Nephron (organoid): ENCODE results near the gene ARHGAP30.

Experiments used
- H3K27ac Mint-ChIP-seq, 3 experiments: 2 replicates each; pipeline ENCODE4 v1.8.0; 2020; ENCODE audit warnings: mixed read lengths in 3 of 3, mild to moderate bottlenecking in 2 of 3, moderate library complexity in 1 of 3
- H3K27me3 Mint-ChIP-seq: 2 replicates; pipeline ENCODE4 v1.8.0; 2021; ENCODE audit warnings: low read depth, mild to moderate bottlenecking, moderate library complexity, mixed read lengths
- H3K36me3 Mint-ChIP-seq: 2 replicates; pipeline ENCODE4 v1.8.0; 2020; ENCODE audit warnings: low read depth, mixed read lengths
- H3K4me1 Mint-ChIP-seq: 2 replicates; pipeline ENCODE4 v1.8.0; 2020; ENCODE audit warnings: mixed read lengths
- H3K4me3 Mint-ChIP-seq, 3 experiments: 2 replicates each; pipeline ENCODE4 v1.8.0; 2020; ENCODE audit warnings: mild to moderate bottlenecking in 3 of 3, mixed read lengths in 3 of 3, moderate library complexity in 2 of 3
- H3K9me3 Mint-ChIP-seq: 2 replicates; pipeline ENCODE4 v1.8.0; 2020; ENCODE audit warnings: mixed read lengths
- TF ChIP-seq, protein P1 (sequence below), 3 experiments: fragments of 200-600 bp; sonication (generic); IDR thresholded peaks; one replicate each; pipeline ENCODE4 v1.5.0; 2021; ENCODE audit warnings: antibody characterized with exemption in 3 of 3; ENCODE audit not compliant: unreplicated experiment in 3 of 3

Gene ARHGAP30

DNA sequence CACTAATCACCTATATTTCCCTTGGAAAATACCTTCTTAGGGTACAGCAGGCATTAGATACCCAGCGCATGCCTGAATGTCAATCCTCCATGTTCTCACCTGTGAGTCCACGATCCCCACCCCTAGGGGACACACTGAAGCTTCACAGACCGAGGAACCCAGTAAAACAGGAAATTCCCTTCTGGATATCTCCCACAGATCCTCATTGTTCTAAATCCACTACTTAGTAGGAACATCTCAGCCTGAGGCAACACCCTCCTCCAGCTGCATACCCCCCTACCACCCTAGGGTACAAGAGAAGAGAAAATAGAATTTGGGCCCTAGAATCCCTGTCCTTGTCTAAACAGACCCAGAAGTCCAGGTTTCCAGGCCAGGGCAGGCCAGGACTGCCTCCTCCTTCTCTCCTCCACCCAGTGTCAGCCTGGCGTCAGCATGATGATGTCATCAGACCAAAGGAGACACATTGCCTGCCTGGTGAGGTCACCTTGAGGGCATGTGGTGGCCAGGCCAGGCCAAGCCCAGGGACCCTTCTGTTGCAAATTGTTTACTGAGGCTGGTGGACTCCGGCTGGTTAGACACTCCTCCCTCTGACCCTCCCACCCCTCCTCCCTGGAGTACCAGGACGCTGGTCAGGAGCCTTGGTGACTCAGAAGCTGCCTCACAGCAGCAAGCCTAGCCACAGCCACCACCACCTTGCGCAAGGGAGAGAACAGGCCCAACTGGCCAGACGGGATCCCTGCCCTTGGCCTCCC, 13.5 kb upstream of the ARHGAP30 start:
- TF ChIP-seq, protein P1, sequence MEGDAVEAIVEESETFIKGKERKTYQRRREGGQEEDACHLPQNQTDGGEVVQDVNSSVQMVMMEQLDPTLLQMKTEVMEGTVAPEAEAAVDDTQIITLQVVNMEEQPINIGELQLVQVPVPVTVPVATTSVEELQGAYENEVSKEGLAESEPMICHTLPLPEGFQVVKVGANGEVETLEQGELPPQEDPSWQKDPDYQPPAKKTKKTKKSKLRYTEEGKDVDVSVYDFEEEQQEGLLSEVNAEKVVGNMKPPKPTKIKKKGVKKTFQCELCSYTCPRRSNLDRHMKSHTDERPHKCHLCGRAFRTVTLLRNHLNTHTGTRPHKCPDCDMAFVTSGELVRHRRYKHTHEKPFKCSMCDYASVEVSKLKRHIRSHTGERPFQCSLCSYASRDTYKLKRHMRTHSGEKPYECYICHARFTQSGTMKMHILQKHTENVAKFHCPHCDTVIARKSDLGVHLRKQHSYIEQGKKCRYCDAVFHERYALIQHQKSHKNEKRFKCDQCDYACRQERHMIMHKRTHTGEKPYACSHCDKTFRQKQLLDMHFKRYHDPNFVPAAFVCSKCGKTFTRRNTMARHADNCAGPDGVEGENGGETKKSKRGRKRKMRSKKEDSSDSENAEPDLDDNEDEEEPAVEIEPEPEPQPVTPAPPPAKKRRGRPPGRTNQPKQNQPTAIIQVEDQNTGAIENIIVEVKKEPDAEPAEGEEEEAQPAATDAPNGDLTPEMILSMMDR (IDR thresholded peaks at IDR 0.05; ENCODE audit: unreplicated experiment in 3 of 3) = no peak
- Mint-ChIP-seq H3K27ac (peak overlapping the region in 1 of 3 experiments; percentile 59), H3K27me3 (peaks cover 4% of the 10 kb centered on the region), H3K9me3 (no peaks in the 10 kb centered on the region), H3K4me3 (no peak overlapping the region), H3K4me1 (no peaks in the 10 kb centered on the region), H3K36me3 (no peaks in the 10 kb centered on the region)

DNA sequence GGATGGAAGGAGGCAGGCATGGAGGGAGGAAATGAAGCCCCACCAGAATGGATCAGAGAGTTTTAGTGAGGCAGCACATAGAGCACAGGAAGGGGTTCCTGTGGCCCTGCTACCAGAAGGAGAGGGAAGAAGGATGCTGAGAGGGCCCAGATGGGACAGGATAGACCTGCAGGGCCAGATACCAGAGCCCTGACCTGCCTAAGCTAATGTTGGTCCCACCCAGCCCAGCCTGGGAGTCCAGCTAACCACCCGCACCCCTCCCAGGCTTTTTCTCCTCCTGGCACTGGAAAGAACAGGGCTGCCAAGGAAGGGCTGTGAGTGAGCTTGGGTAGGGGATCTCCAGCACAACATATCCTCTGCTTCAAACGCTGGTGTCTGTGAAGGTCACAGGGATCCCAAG, 12.8 kb upstream of the ARHGAP30 start:
- Mint-ChIP-seq H3K27me3 (peaks cover 4% of the 10 kb centered on the region), H3K9me3 (no peaks in the 10 kb centered on the region), H3K36me3 (no peaks in the 10 kb centered on the region), H3K27ac (peak overlapping the region in 1 of 3 experiments; percentile 59), H3K4me1 (no peaks in the 10 kb centered on the region), H3K4me3 (no peak overlapping the region)
- TF ChIP-seq, protein P1 (IDR thresholded peaks at IDR 0.05; ENCODE audit: unreplicated experiment in 3 of 3) = no peak

DNA sequence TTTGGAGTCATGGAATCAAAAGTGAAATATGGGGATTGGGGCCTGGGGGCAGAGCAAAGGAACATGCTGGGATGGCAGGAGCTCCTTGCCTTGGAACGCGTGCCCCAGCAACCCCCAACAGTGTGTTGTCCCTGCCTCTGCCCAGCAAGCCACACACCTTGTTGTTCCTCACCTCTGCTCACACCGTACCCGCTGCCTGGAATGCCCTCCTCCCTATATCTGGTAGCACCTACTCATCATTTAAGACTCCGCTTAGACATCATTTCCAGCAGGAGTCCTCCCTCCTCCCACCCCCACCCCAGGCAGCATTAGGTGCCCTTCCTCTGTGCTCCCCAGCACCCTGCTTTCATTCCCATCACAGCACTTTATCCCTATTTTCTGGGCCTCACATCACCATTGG, 11.8 kb upstream of the ARHGAP30 start:
- H3K4me3 Mint-ChIP-seq = no peak overlapping the region
- H3K9me3 Mint-ChIP-seq = no peaks in the 10 kb centered on the region
- no peaks in the 10 kb centered on the region for H3K4me1 Mint-ChIP-seq
- TF ChIP-seq, protein P1 (IDR thresholded peaks at IDR 0.05; ENCODE audit: unreplicated experiment in 3 of 3) = no peak
- H3K36me3 Mint-ChIP-seq = no peaks in the 10 kb centered on the region
- no peak overlapping the region for H3K27ac Mint-ChIP-seq
- H3K27me3 Mint-ChIP-seq = peaks cover 4% of the 10 kb centered on the region

DNA sequence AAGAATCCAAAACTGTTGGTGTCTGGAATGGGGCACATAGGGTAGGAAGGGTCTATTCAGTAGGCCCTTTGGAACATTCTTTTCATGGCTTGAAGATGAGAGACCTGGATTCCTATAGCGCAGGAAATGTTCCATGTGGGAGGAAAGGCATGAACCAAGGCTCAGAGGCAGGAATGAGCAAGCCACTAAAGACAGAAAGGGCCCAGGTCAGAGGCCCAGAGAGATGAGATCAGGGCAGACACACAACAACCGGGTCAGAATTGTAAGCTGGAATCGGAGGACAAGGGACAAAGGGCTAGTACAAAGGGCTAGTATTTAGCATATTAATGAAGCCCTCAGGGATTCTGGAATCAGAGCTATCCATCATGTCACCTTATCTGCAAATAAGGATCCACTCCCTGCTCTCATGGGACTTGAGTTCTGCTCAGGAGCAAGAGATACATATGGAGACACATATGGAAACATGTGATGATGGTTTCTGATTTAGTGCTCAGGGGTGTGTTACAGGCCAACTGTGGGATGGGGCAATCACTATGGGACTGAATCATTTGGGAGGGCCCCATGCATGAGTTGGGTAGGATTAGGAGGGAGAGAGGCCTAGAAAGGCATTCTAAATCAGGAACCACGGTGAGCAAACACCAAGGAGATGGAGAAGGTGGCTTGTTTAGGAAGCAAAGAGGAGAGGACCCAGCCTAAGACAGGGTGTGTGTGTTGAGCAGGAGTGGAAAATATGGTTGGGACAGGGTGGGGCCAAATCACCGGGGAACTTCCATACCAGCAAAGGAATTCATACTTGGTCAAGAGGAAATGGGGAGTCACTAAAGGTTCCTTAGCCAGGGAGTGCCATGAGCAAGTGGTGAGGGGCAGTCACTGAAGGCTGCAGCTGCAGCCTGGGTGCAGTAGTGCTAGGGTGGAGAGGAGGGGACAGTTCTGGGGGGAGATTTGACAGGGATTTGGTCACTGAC, 11.0 kb upstream of the ARHGAP30 start:
- Mint-ChIP-seq H3K27me3 (peaks cover under 1% of the 10 kb centered on the region), H3K27ac (no peak overlapping the region), H3K4me1 (no peaks in the 10 kb centered on the region), H3K9me3 (no peaks in the 10 kb centered on the region), H3K4me3 (no peak overlapping the region), H3K36me3 (no peaks in the 10 kb centered on the region)
- TF ChIP-seq, protein P1 (IDR thresholded peaks at IDR 0.05; ENCODE audit: unreplicated experiment in 3 of 3) = no peak

DNA sequence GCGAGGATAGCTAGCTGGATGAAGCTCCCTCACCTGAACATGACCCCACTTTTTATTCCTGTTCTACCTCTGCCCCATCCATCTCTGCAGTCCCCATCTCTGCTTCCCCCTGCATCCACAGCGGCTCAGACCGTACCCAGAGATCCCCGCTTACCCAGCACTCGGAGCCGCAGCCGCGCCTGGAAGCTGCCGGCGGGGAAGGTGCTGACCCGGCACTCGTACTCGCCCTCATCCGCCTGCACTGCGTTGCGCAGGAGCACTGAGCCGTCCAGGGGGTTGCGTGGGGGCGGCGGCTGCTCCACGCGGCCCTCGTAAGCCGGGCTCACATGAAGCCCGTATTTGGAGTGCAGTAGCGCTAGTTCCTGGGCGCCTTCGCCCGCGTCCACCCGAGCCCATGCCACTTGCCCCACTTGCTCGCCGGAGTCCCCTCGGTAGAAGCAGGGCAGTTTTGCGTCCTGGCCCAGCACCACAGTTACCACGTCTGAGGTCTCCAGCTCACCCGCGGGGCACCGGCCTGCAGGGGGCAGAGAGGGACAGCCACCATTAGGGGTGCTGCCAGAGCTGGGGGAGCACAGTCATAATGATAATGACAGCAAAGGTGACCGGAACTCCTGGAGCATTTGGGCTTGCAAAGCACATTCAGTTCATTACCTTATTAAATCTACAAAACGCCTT, 9.9 kb upstream of the ARHGAP30 start:
- H3K4me1 Mint-ChIP-seq = no peaks in the 10 kb centered on the region
- H3K27ac Mint-ChIP-seq = no peak overlapping the region
- H3K4me3 Mint-ChIP-seq = no peak overlapping the region
- no peaks in the 10 kb centered on the region for H3K9me3 Mint-ChIP-seq
- no peaks in the 10 kb centered on the region for H3K36me3 Mint-ChIP-seq
- TF ChIP-seq, protein P1 (IDR thresholded peaks at IDR 0.05; ENCODE audit: unreplicated experiment in 3 of 3) = no peak
- no peaks in the 10 kb centered on the region for H3K27me3 Mint-ChIP-seq
